Endothelial cell (in vitro differentiated cells): ENCODE results near the gene BANP. TPM values are rescaled to one million over a fixed set of nuclear protein-coding genes. Genes with fewer than 3 reads are reported as not detected.
A peak's percentile ranks its signal among the peaks of the same experiment; 100 is the strongest.
"Not testable (repeated sequence)": the region's sequence is repeated elsewhere in the genome, so short reads cannot be mapped to it uniquely, and the experiment has no call there.

Source experiments
- DNase-seq: peaks from one replicate; pipeline ENCODE4 v3.0.0; 2021; ENCODE audit warnings: low spot score
- H3K27ac Mint-ChIP-seq: one replicate; pipeline ENCODE4 v1.8.0; 2021; ENCODE audit warnings: mixed read lengths, inconsistent platforms; ENCODE audit not compliant: unreplicated experiment
- H3K27me3 Mint-ChIP-seq: one replicate; pipeline ENCODE4 v1.8.0; 2021; ENCODE audit warnings: mild to moderate bottlenecking, moderate library complexity, mixed read lengths, inconsistent platforms; ENCODE audit not compliant: unreplicated experiment
- H3K36me3 Mint-ChIP-seq: one replicate; pipeline ENCODE4 v1.8.0; 2021; ENCODE audit warnings: mild to moderate bottlenecking, low read depth, mixed read lengths, inconsistent platforms; ENCODE audit not compliant: unreplicated experiment
- H3K4me1 Mint-ChIP-seq: one replicate; pipeline ENCODE4 v1.8.0; 2021; ENCODE audit warnings: mild to moderate bottlenecking, mixed read lengths, inconsistent platforms; ENCODE audit not compliant: unreplicated experiment
- H3K4me3 Mint-ChIP-seq: one replicate; pipeline ENCODE4 v1.8.0; 2021; ENCODE audit warnings: mild to moderate bottlenecking, mixed read lengths, inconsistent platforms; ENCODE audit not compliant: unreplicated experiment
- H3K9me3 Mint-ChIP-seq: one replicate; pipeline ENCODE4 v1.8.0; 2021; ENCODE audit warnings: mixed read lengths, inconsistent platforms; ENCODE audit not compliant: unreplicated experiment
- CTCF ChIP-seq: fragments of 200-600 bp; sonication (generic); IDR thresholded peaks from one replicate; pipeline ENCODE4 v1.5.0; 2021; ENCODE audit warnings: antibody characterized with exemption; ENCODE audit not compliant: unreplicated experiment
- total RNA-seq: library from RNA; stranded (reverse); fragmentation: NEBNext Ultra II Directional; extraction: Animal tissue kit (Norgen Biotek cat#: 25700); gene quantifications from one replicate; pipeline ENCODE4 v1.2.1, GENCODE V29; 2021; ENCODE audit not compliant: unreplicated experiment

BANP gene
- total RNA-seq, 1 donor from 2014 or later = 33.3 TPM

GRCh38 chr16:88073201-88073721 is 122.0 kb downstream of the BANP start:
- Mint-ChIP-seq H3K4me1 (no peaks in the 10 kb centered on the region), H3K27ac (no peak overlapping the region), H3K27me3 (peaks cover 4% of the 10 kb centered on the region), H3K36me3 (peaks cover 10% of the 10 kb centered on the region), H3K9me3 (no peaks in the 10 kb centered on the region), H3K4me3 (no peak overlapping the region)
- DNase-seq = no peak
- no peak for TF ChIP-seq CTCF

- H3K9me3 Mint-ChIP-seq = no peaks in the 10 kb centered on the region
- peaks cover 6% of the 10 kb centered on the region for H3K27me3 Mint-ChIP-seq
- no peak for DNase-seq
Observed at GRCh38 chr16:88074041-88074440, 122.8 kb downstream of the BANP start.

GRCh38 chr16:88076211-88076931 is 125.1 kb downstream of the BANP start:
- H3K27ac Mint-ChIP-seq = no peak overlapping the region
- peak overlapping the region; percentile 15 for H3K4me3 Mint-ChIP-seq
- no peak for DNase-seq
- no peaks in the 10 kb centered on the region for H3K9me3 Mint-ChIP-seq
- TF ChIP-seq CTCF = no peak
- H3K4me1 Mint-ChIP-seq = no peaks in the 10 kb centered on the region
- H3K36me3 Mint-ChIP-seq = peaks cover 17% of the 10 kb centered on the region
- peaks cover 1% of the 10 kb centered on the region for H3K27me3 Mint-ChIP-seq

More at GRCh38 chr16:88074041-88074440, 122.8 kb downstream of the BANP start:
- Mint-ChIP-seq H3K36me3 (peaks cover 15% of the 10 kb centered on the region), H3K27ac (no peak overlapping the region), H3K4me1 (no peaks in the 10 kb centered on the region), H3K4me3 (no peak overlapping the region)
- no peak for TF ChIP-seq CTCF

GRCh38 chr16:88076932-88077320 is 125.7 kb downstream of the BANP start:
- not testable (repeated sequence) for H3K27me3 Mint-ChIP-seq, H3K4me3 Mint-ChIP-seq, H3K9me3 Mint-ChIP-seq, H3K4me1 Mint-ChIP-seq, H3K27ac Mint-ChIP-seq, DNase-seq
- peaks cover 17% of the 10 kb centered on the region for H3K36me3 Mint-ChIP-seq

GRCh38 chr16:88077328-88078108 is 126.3 kb downstream of the BANP start:
- Mint-ChIP-seq H3K9me3 (no peaks in the 10 kb centered on the region), H3K27me3 (peaks cover 1% of the 10 kb centered on the region), H3K36me3 (peaks cover 17% of the 10 kb centered on the region), H3K4me3 (peak overlapping the region; percentile 32), H3K4me1 (no peaks in the 10 kb centered on the region), H3K27ac (no peak overlapping the region)
- TF ChIP-seq CTCF = no peak
- DNase-seq = no peak
